ENCODE measurements around the gene PCTP.

Gene PCTP

GRCh38 chr17:55750750-55751657 lies at the start of gene PCTP:
TSS of gene PCTP (plus strand) at chr17:55751051. CDS start at chr17:55751104, 53 bp downstream.
- peak; percentile 70 to 75 (median 74) for DNase-seq (ENCODE audit: low read depth in 2 of 3, low spot score in 2 of 3)

- no peak for DNase-seq (ENCODE audit: low read depth in 2 of 3, low spot score in 2 of 3)
Observed at GRCh38 chr17:55702150-55702549, 48.7 kb upstream of the PCTP start.

- no peak for DNase-seq (ENCODE audit: low read depth in 2 of 3, low spot score in 2 of 3)
Observed at GRCh38 chr17:55704401-55704800, 46.5 kb upstream of the PCTP start.

GRCh38 chr17:55705847-55706246 lies 45.0 kb upstream of the PCTP start:
- DNase-seq (ENCODE audit: low read depth in 2 of 3, low spot score in 2 of 3) = no peak

GRCh38 chr17:55706808-55707773 lies 43.8 kb upstream of the PCTP start:
- no peak for DNase-seq (ENCODE audit: low read depth in 2 of 3, low spot score in 2 of 3)

GRCh38 chr17:55708175-55708974 lies 42.5 kb upstream of the PCTP start:
- no peak for DNase-seq (ENCODE audit: low read depth in 2 of 3, low spot score in 2 of 3)

- no peak for DNase-seq (ENCODE audit: low read depth in 2 of 3, low spot score in 2 of 3)
Observed at GRCh38 chr17:55709440-55709839, 41.4 kb upstream of the PCTP start.

GRCh38 chr17:55709984-55710383 lies 40.9 kb upstream of the PCTP start:
- DNase-seq (ENCODE audit: low read depth in 2 of 3, low spot score in 2 of 3) = no peak

- DNase-seq (ENCODE audit: low read depth in 2 of 3, low spot score in 2 of 3) = no peak
Observed at GRCh38 chr17:55710410-55710809, 40.4 kb upstream of the PCTP start.

- no peak for DNase-seq (ENCODE audit: low read depth in 2 of 3, low spot score in 2 of 3)
Observed at GRCh38 chr17:55710829-55711496, 39.9 kb upstream of the PCTP start.

GRCh38 chr17:55717432-55717831 lies 33.4 kb upstream of the PCTP start:
- DNase-seq (ENCODE audit: low read depth in 2 of 3, low spot score in 2 of 3) = no peak

- DNase-seq (ENCODE audit: low read depth in 2 of 3, low spot score in 2 of 3) = peak; percentile 22 to 33 (median 30)
Observed at GRCh38 chr17:55717898-55718735, 32.7 kb upstream of the PCTP start.

- no peak for DNase-seq (ENCODE audit: low read depth in 2 of 3, low spot score in 2 of 3)
Observed at GRCh38 chr17:55720919-55721836, 29.7 kb upstream of the PCTP start.

GRCh38 chr17:55722016-55722736 lies 28.7 kb upstream of the PCTP start:
- DNase-seq (ENCODE audit: low read depth in 2 of 3, low spot score in 2 of 3) = no peak

GRCh38 chr17:55722742-55723487 lies 27.9 kb upstream of the PCTP start, which contains the start of gene TMEM100:
TSS of gene TMEM100 (minus strand) at chr17:55722864. CDS start at chr17:55721070, 1,794 bp downstream.
- no peak for DNase-seq (ENCODE audit: low read depth in 2 of 3, low spot score in 2 of 3)

GRCh38 chr17:55723488-55723848 lies 27.4 kb upstream of the PCTP start:
- no peak for DNase-seq (ENCODE audit: low read depth in 2 of 3, low spot score in 2 of 3)

- no peak for DNase-seq (ENCODE audit: low read depth in 2 of 3, low spot score in 2 of 3)
Observed at GRCh38 chr17:55726440-55726839, 24.4 kb upstream of the PCTP start.

Measured in activated CD8-positive, alpha-beta memory T cell treated with anti-CD3 and anti-CD28 coated beads for 48 hours (primary cell).